H1 (cell line): Measurements from ENCODE around the gene STAT3. TPM values are rescaled to one million over a fixed set of nuclear protein-coding genes. Genes with fewer than 3 reads are reported as not detected.

Source experiments
- CTCF ChIA-PET: fragments of 300-600 bp; sonication (Branson Sonifier 250); formaldehyde crosslinking; loops from one replicate; lab custom pipeline; 2021; ENCODE audit not compliant: partially characterized antibody; lab: Charles Lee
- POLR2A ChIA-PET: fragments of 300-600 bp; sonication (Branson Sonifier 250); formaldehyde crosslinking; loops from one replicate; lab custom pipeline; 2021; ENCODE audit warnings: inconsistent platforms; ENCODE audit not compliant: partially characterized antibody; lab: Charles Lee
- DNase-seq, 2 experiments: peaks; one replicate each; pipeline versions ENCODE4 v3.0.0 to v3.0.0-alpha.2; 2010 to 2022; ENCODE audit warnings: low spot score in 2 of 2, low read depth in 1 of 2, mixed read lengths in 1 of 2
- FAIRE-seq: peaks from 2 replicates; lab custom pipeline; 2011; peaks lifted over from hg19 to GRCh38; lab: Jason Lieb, UNC
- H2AFZ ChIP-seq: 2 replicates; pipeline ENCODE4 v1.8.1; 2012; ENCODE audit warnings: low read length, inconsistent platforms
- H2AK5ac ChIP-seq: 2 replicates; pipeline ENCODE4 v1.6.1; 2013; ENCODE audit warnings: low read depth, low read length
- H2BK120ac ChIP-seq: replicated peaks from 2 replicates; pipeline ENCODE3; 2013; ENCODE audit warnings: low read depth, low read length, inconsistent platforms
- H2BK12ac ChIP-seq: 2 replicates; pipeline ENCODE4 v1.6.1; 2013; ENCODE audit warnings: low read depth, low read length
- H2BK15ac ChIP-seq: 2 replicates; pipeline ENCODE4 v1.6.1; 2013; ENCODE audit warnings: low read length
- H2BK20ac ChIP-seq: 2 replicates; pipeline ENCODE4 v1.6.1; 2013; ENCODE audit warnings: low read length
- H2BK5ac ChIP-seq: 2 replicates; pipeline ENCODE4 v1.6.1; 2013; ENCODE audit warnings: low read depth, low read length
- H3K14ac ChIP-seq: 2 replicates; pipeline ENCODE4 v1.6.1; 2013; ENCODE audit warnings: inconsistent platforms; ENCODE audit not compliant: insufficient read length
- H3K18ac ChIP-seq: 2 replicates; pipeline ENCODE4 v1.6.1; 2013; ENCODE audit warnings: low read length; ENCODE audit errors: extremely low read depth
- H3K23ac ChIP-seq: 2 replicates; pipeline ENCODE4 v1.6.1; 2013; ENCODE audit warnings: inconsistent platforms; ENCODE audit not compliant: insufficient read length
- H3K23me2 ChIP-seq: 2 replicates; pipeline ENCODE4 v1.6.1; 2013; ENCODE audit warnings: low read depth, low read length
- H3K27ac ChIP-seq: 2 replicates; pipeline ENCODE4 v1.6.1; 2011; ENCODE audit warnings: low read depth, low read length, inconsistent platforms
- H3K27me3 ChIP-seq, 4 experiments: replicated peaks in 1 of 4; 1 replicate in 1 of 4; 2 replicates in 3 of 4; pipeline versions ENCODE4 v1.6.1 to v1.8.1; 2011 to 2013; ENCODE audit warnings: low read length in 3 of 4, mild to moderate bottlenecking in 3 of 4, inconsistent platforms in 2 of 4, mixed read lengths in 2 of 4, moderate library complexity in 1 of 4; ENCODE audit not compliant: control insufficient read depth in 3 of 4, insufficient read depth in 3 of 4; ENCODE audit errors: extremely low read depth in 1 of 4
- H3K36me3 ChIP-seq, 4 experiments: 2 replicates each; pipeline versions ENCODE4 v1.6.1 to v1.8.1; 2011 to 2013; ENCODE audit warnings: mild to moderate bottlenecking in 4 of 4, low read length in 3 of 4, moderate library complexity in 2 of 4, control low read depth in 1 of 4, inconsistent platforms in 1 of 4; ENCODE audit not compliant: insufficient read depth in 4 of 4, control insufficient read depth in 2 of 4
- H3K4ac ChIP-seq: replicated peaks from 2 replicates; pipeline ENCODE3; 2013; ENCODE audit warnings: low read length, low read depth, mixed read lengths, inconsistent platforms; ENCODE audit not compliant: insufficient read length
- H3K4me1 ChIP-seq, 4 experiments: replicated peaks in 1 of 4; 1 replicate in 1 of 4; 2 replicates in 3 of 4; pipeline versions ENCODE4 v1.6.1 to v1.8.1; 2011 to 2013; ENCODE audit warnings: low read length in 3 of 4, inconsistent platforms in 2 of 4, mixed read lengths in 1 of 4; ENCODE audit not compliant: insufficient read depth in 4 of 4, control insufficient read depth in 3 of 4
- H3K4me2 ChIP-seq, 2 experiments: 2 replicates each; pipeline versions ENCODE4 v1.6.1 to v1.8.1; 2011 to 2013; ENCODE audit warnings: low read depth in 2 of 2, low read length in 2 of 2, control low read depth in 1 of 2, inconsistent platforms in 1 of 2, mild to moderate bottlenecking in 1 of 2; ENCODE audit not compliant: insufficient read depth in 1 of 2
- H3K4me3 ChIP-seq, 4 experiments: fragments of 200-600, 300-600 bp in 1 of 4; sonication (generic), shearing (Covaris generic), sonication (Bioruptor Twin) in 1 of 4; 2 replicates each; pipeline versions ENCODE4 v1.5.1 to v1.8.1; 2011 to 2016; ENCODE audit warnings: low read length in 4 of 4, low read depth in 3 of 4, control low read depth in 2 of 4, inconsistent platforms in 2 of 4, mild to moderate bottlenecking in 2 of 4, mixed read lengths in 1 of 4, moderate library complexity in 1 of 4; ENCODE audit not compliant: insufficient read depth in 2 of 4; ENCODE audit errors: extremely low read depth in 1 of 4
- H3K56ac ChIP-seq: replicated peaks from 2 replicates; pipeline ENCODE3; 2013; ENCODE audit warnings: low read depth, mild to moderate bottlenecking, mixed read lengths, low read length, inconsistent platforms; ENCODE audit not compliant: insufficient read length
- H3K79me1 ChIP-seq: 2 replicates; pipeline ENCODE4 v1.6.1; 2013; ENCODE audit warnings: low read depth, low read length, control low read depth
- H3K79me2 ChIP-seq, 2 experiments: 2 replicates each; pipeline versions ENCODE4 v1.6.1 to v1.8.1; 2012 to 2013; ENCODE audit warnings: low read length in 2 of 2, mild to moderate bottlenecking in 2 of 2, inconsistent platforms in 1 of 2; ENCODE audit not compliant: insufficient read depth in 2 of 2, control insufficient read depth in 1 of 2
- H3K9ac ChIP-seq, 4 experiments: replicated peaks in 1 of 4; 1 replicate in 1 of 4; 2 replicates in 3 of 4; pipeline versions ENCODE4 v1.6.1 to v1.8.1; 2011 to 2013; ENCODE audit warnings: low read depth in 3 of 4, low read length in 3 of 4, control low read depth in 2 of 4, mild to moderate bottlenecking in 2 of 4, moderate library complexity in 2 of 4, inconsistent platforms in 1 of 4; ENCODE audit errors: extremely low read depth in 1 of 4
- H3K9me3 ChIP-seq, 2 experiments: 2 replicates each; pipeline versions ENCODE4 v1.6.1 to v1.8.1; 2012 to 2013; ENCODE audit warnings: mild to moderate bottlenecking in 2 of 2, moderate library complexity in 2 of 2, control low read depth in 1 of 2, inconsistent platforms in 1 of 2, low read depth in 1 of 2, low read length in 1 of 2, mixed read lengths in 1 of 2; ENCODE audit not compliant: insufficient read depth in 2 of 2
- H4K20me1 ChIP-seq, 2 experiments: replicated peaks in 1 of 2; 2 replicates each; pipeline versions ENCODE3 to v1.8.1; 2011 to 2013; ENCODE audit warnings: inconsistent platforms in 2 of 2, low read length in 2 of 2, mild to moderate bottlenecking in 1 of 2; ENCODE audit not compliant: insufficient read depth in 2 of 2, control insufficient read depth in 1 of 2
- H4K5ac ChIP-seq: 2 replicates; pipeline ENCODE4 v1.6.1; 2013; ENCODE audit warnings: low read length, low read depth, mixed read lengths, inconsistent platforms; ENCODE audit not compliant: insufficient read length
- H4K8ac ChIP-seq: 2 replicates; pipeline ENCODE4 v1.8.0; 2013; ENCODE audit warnings: mild to moderate bottlenecking, moderate library complexity, low read length, inconsistent platforms; ENCODE audit not compliant: insufficient read depth; ENCODE audit errors: extremely low read depth
- H4K91ac ChIP-seq: replicated peaks from 2 replicates; pipeline ENCODE3; 2013; ENCODE audit warnings: low read length, mixed read lengths, inconsistent platforms; ENCODE audit not compliant: insufficient read length
- CHD1 ChIP-seq: IDR thresholded peaks from 2 replicates; pipeline ENCODE4 v1.6.1; 2012; ENCODE audit warnings: low read depth, low read length, improper control_type of control experiment
- FOSL1 ChIP-seq: IDR thresholded peaks from 2 replicates; pipeline ENCODE4 v1.6.1; 2011; ENCODE audit warnings: mild to moderate bottlenecking, low read depth, low read length, moderate library complexity; ENCODE audit not compliant: insufficient read depth
- POLR2A ChIP-seq, 2 experiments: IDR thresholded peaks; 1 replicate in 1 of 2; 2 replicates in 1 of 2; pipeline ENCODE4 v1.6.1; 2011; ENCODE audit warnings: low read depth in 2 of 2, low read length in 2 of 2, mild to moderate bottlenecking in 2 of 2; ENCODE audit errors: control extremely low read depth in 1 of 2
- RAD21 ChIP-seq, 2 experiments: IDR thresholded peaks in 1 of 2; conservative IDR thresholded peaks in 1 of 2; 2 replicates each; pipeline ENCODE4 v1.6.1; 2011; ENCODE audit warnings: low read depth in 2 of 2, low read length in 2 of 2, improper control_type of control experiment in 1 of 2, inconsistent platforms in 1 of 2, mild to moderate bottlenecking in 1 of 2, moderate library complexity in 1 of 2
- RFX5 ChIP-seq: IDR thresholded peaks from 2 replicates; pipeline ENCODE4 v1.6.1; 2011; ENCODE audit warnings: low read depth, low read length, improper control_type of control experiment, borderline replicate concordance
- RNF2 ChIP-seq: fragments of 200-900, 300-1000 bp; sonication (generic); IDR thresholded peaks from 2 replicates; pipeline ENCODE4 v1.7.1; 2016; ENCODE audit warnings: borderline replicate concordance, low read depth, mild to moderate bottlenecking, antibody characterized with exemption, low read length; ENCODE audit not compliant: poor library complexity, severe bottlenecking; ENCODE audit errors: missing control alignments
- SAP30 ChIP-seq: fragments of 300-600 bp; sonication (generic); IDR thresholded peaks from 2 replicates; pipeline ENCODE4 v1.7.1; 2012; ENCODE audit warnings: low read length, moderate library complexity, mild to moderate bottlenecking, inconsistent platforms; ENCODE audit not compliant: insufficient read depth, insufficient replicate concordance
- SIN3A ChIP-seq, 2 experiments: IDR thresholded peaks in 1 of 2; conservative IDR thresholded peaks in 1 of 2; 2 replicates each; pipeline ENCODE4 v1.6.1; 2011 to 2012; ENCODE audit warnings: low read length in 2 of 2, improper control_type of control experiment in 1 of 2, low read depth in 1 of 2, mild to moderate bottlenecking in 1 of 2
- SP4 ChIP-seq: IDR thresholded peaks from 2 replicates; pipeline ENCODE4 v1.6.1; 2012; ENCODE audit warnings: low read length, inconsistent platforms
- WGBS, 2 experiments: shearing (Covaris generic) in 1 of 2; methylation state at CpG; one replicate each; pipeline versions ENCODE4 v1.1.6 to v1.1.7; 2013 to 2015; ENCODE audit warnings: low lambda C conversion rate in 2 of 2, mixed read lengths in 2 of 2, inconsistent platforms in 1 of 2, low coverage in 1 of 2, missing lambda C conversion rate in 1 of 2; ENCODE audit not compliant: insufficient replicate concordance in 2 of 2, insufficient coverage in 1 of 2, insufficient read length in 1 of 2; ENCODE audit errors: extremely low coverage in 1 of 2, missing lambda C conversion rate in 1 of 2; 5-methylcytosine and 5-hydroxymethylcytosine counted together
- polyA plus RNA-seq, 7 experiments: library from polyadenylated mRNA; depleted of rRNA in 3 of 7; stranded (reverse) in 5 of 7; unstranded in 2 of 7; fragments of >200 nt in 5 of 7; fragments of 200-250 nt in 2 of 7; gene quantifications; 1 replicate in 5 of 7; 2 replicates in 1 of 7; 4 replicates in 1 of 7; pipeline versions ENCODE4 v1.2.1 to v1.2.3, GENCODE V29; 2011 to 2013; ENCODE audit warnings: missing spikeins in 2 of 7, mixed read lengths in 2 of 7
- total RNA-seq: library from RNA; stranded (reverse); fragmentation: NEBNext Ultra II Directional; extraction: Animal tissue kit (Norgen Biotek cat#: 25700); gene quantifications from 2 replicates; pipeline ENCODE4 v1.2.1, GENCODE V29; 2021
- TF ChIP-seq, protein P1 (sequence below): IDR thresholded peaks from 2 replicates; pipeline ENCODE4 v1.6.1; 2012; ENCODE audit warnings: inconsistent platforms

The STAT3 gene
- total and polyA plus RNA-seq, 2 of the 8 experiments (the other 6 are each of a cell fraction or from before 2014, with no cell fraction given) = 38.4 to 94.1 TPM

DNA sequence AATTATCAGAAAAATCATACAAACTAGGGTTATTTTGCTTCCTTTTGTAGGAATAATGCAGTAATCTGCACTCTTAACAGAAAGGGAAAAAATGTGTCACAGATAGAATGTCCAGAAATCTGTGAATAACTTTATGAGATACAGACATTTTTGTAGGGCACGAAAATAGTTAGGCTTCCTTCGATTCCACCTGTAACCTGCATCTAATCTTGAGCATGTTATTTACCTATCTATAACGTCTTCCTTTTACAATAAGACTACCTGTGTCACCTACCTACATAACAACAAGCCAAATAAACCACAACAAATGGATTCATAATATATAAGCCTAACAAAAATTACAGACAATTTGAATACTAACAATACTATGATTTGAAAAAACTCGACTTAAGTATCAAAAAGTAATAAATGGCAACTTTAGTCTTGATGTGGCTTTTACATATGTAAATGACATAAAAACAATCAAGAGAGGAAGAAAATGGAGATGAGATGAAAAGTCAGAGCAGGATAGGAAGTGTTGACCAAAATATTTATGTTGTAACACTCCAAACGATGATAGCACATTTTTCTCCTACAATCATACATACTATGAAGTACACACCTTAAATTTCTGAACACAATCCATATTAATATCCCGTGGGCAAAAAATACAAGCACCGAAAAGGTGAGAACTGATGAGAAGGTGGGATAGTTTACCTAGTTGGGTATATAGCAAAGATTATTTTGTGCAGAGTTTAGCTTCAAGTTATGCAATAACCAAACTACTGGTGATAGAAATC, 114.6 kb downstream of the STAT3 start:
- H2BK12ac ChIP-seq = no peak overlapping the region
- no peaks in the 10 kb centered on the region for H3K36me3 ChIP-seq
- peak overlapping the region; percentile 70 to 91; a peak in 2 of 4 replicates for H3K4me2 ChIP-seq
- no peak overlapping the region for H3K23ac ChIP-seq
- H2BK5ac ChIP-seq = no peak overlapping the region
- H3K56ac ChIP-seq = no peak overlapping the region
- H4K20me1 ChIP-seq = peaks cover 0 to 2% of the 10 kb centered on the region in 2 experiments
- H2AK5ac ChIP-seq = no peak overlapping the region
- peaks cover 8% of the 10 kb centered on the region; the same call in 1 of the 2 replicates for H3K79me1 ChIP-seq
- ChIA-PET CTCF (interaction anchor here (0.6 to 5.0 kb wide), 2 partner anchors 52 to 155 kb away, joined by 3 to 26 read pairs; no protein-coding TSS in a partner anchor), POLR2A (no interaction called here)
- H3K4me3 ChIP-seq = peak overlapping the region in 1 of 4 experiments; percentile 22; a peak in 1 of 8 replicates
- H4K5ac ChIP-seq = no peak overlapping the region
- no peak overlapping the region for H2BK20ac ChIP-seq
- H3K9me3 ChIP-seq = no peaks in the 10 kb centered on the region
- no peak overlapping the region for H2BK15ac ChIP-seq
- H3K79me2 ChIP-seq = peaks cover 4 to 60% of the 10 kb centered on the region in 2 experiments; a peak in 3 of 4 replicates
- H4K8ac ChIP-seq = no peak overlapping the region
- H2AFZ ChIP-seq = no peak overlapping the region
- peaks cover 0 to 4% (median 2%) of the 10 kb centered on the region in 4 experiments; a peak in 1 of 7 replicates for H3K27me3 ChIP-seq
- no peak overlapping the region for H3K18ac ChIP-seq
- DNase-seq (no peak), FAIRE-seq (no peak)
- no peak overlapping the region for H3K4ac ChIP-seq
- WGBS, 2 experiments = 69% methylated on average over 7 of the region's 7 CpGs; no CpG with 5 or more reads in 1 of the 2 experiments
- H3K27ac ChIP-seq = no peak overlapping the region
- H3K9ac ChIP-seq = no peak overlapping the region
- no peak overlapping the region for H4K91ac ChIP-seq
- no peak overlapping the region for H2BK120ac ChIP-seq
- H3K23me2 ChIP-seq = peaks cover 8% of the 10 kb centered on the region; the same call in 1 of the 2 replicates
- peaks cover 9 to 20% (median 13%) of the 10 kb centered on the region in 4 experiments; a peak in 6 of 7 replicates for H3K4me1 ChIP-seq
- H3K14ac ChIP-seq = no peak overlapping the region
- TF ChIP-seq CHD1 = no peak
- no peak for TF ChIP-seq SP4
- TF ChIP-seq SIN3A (conservative IDR thresholded peaks at IDR 0.05 in 1 of 2, IDR thresholded peaks at IDR 0.05 in 1 of 2; ENCODE audit: low read depth in 1 of 2, low read length in 2 of 2) = no peak
- TF ChIP-seq RAD21 (IDR thresholded peaks at IDR 0.05 in 1 of 2, conservative IDR thresholded peaks at IDR 0.05 in 1 of 2; ENCODE audit: low read depth in 2 of 2, low read length in 2 of 2) = no peak
- no peak for TF ChIP-seq RFX5
- TF ChIP-seq POLR2A (IDR thresholded peaks at IDR 0.05; ENCODE audit: control extremely low read depth in 1 of 2, low read depth in 2 of 2, low read length in 2 of 2) = no peak
- no peak for TF ChIP-seq FOSL1
- TF ChIP-seq, protein P1, sequence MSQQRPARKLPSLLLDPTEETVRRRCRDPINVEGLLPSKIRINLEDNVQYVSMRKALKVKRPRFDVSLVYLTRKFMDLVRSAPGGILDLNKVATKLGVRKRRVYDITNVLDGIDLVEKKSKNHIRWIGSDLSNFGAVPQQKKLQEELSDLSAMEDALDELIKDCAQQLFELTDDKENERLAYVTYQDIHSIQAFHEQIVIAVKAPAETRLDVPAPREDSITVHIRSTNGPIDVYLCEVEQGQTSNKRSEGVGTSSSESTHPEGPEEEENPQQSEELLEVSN = no peak
- no peak for TF ChIP-seq RNF2
- TF ChIP-seq SAP30 = no peak
